ENCODE measurements around the gene SMURF1.

GRCh38 chr7:99105756-99106155 lies 38.2 kb downstream of the SMURF1 start:
- TF ChIP-seq, protein P1, sequence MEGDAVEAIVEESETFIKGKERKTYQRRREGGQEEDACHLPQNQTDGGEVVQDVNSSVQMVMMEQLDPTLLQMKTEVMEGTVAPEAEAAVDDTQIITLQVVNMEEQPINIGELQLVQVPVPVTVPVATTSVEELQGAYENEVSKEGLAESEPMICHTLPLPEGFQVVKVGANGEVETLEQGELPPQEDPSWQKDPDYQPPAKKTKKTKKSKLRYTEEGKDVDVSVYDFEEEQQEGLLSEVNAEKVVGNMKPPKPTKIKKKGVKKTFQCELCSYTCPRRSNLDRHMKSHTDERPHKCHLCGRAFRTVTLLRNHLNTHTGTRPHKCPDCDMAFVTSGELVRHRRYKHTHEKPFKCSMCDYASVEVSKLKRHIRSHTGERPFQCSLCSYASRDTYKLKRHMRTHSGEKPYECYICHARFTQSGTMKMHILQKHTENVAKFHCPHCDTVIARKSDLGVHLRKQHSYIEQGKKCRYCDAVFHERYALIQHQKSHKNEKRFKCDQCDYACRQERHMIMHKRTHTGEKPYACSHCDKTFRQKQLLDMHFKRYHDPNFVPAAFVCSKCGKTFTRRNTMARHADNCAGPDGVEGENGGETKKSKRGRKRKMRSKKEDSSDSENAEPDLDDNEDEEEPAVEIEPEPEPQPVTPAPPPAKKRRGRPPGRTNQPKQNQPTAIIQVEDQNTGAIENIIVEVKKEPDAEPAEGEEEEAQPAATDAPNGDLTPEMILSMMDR (conservative IDR thresholded peaks at IDR 0.05 in 1 of 2, IDR thresholded peaks at IDR 0.05 in 1 of 2; ENCODE audit: extremely low read depth in 1 of 2, insufficient read depth in 1 of 2, low read depth in 1 of 2, low read length in 2 of 2): no peak
- no peak for TF ChIP-seq EZH2 (IDR thresholded peaks at IDR 0.05; ENCODE audit: borderline replicate concordance, low read length)

All from mammary epithelial cell (primary cell).